ENCODE data around the gene MTUS2. TPM values are rescaled to one million over a fixed set of nuclear protein-coding genes. Genes with fewer than 3 reads are reported as not detected.

MTUS2 gene
- total RNA-seq, 1 donor from 2014 or later = 4.1 TPM

GRCh38 chr13:29422015-29422414 is 601.9 kb downstream of the MTUS2 start:
- Mint-ChIP-seq H3K4me1 (ENCODE audit: unreplicated experiment) (peaks cover 6% of the 10 kb centered on the region), H3K27ac (no peak overlapping the region), H3K9me3 (no peaks in the 10 kb centered on the region), H3K36me3 (no peaks in the 10 kb centered on the region), H3K27me3 (peaks cover 13% of the 10 kb centered on the region), H3K4me3 (no peak overlapping the region)
- DNase-seq (ENCODE audit: extremely low spot score, unreplicated experiment) = no peak
- TF ChIP-seq CTCF (conservative IDR thresholded peaks at IDR 0.05) = no peak

GRCh38 chr13:29423050-29423449 is 602.9 kb downstream of the MTUS2 start:
- no peak overlapping the region for H3K27ac Mint-ChIP-seq
- no peak for DNase-seq (ENCODE audit: extremely low spot score, unreplicated experiment)
- H3K27me3 Mint-ChIP-seq = peaks cover 20% of the 10 kb centered on the region
- TF ChIP-seq CTCF (conservative IDR thresholded peaks at IDR 0.05) = no peak
- H3K9me3 Mint-ChIP-seq = no peaks in the 10 kb centered on the region
- H3K4me1 Mint-ChIP-seq (ENCODE audit: unreplicated experiment) = peaks cover 6% of the 10 kb centered on the region
- no peak overlapping the region for H3K4me3 Mint-ChIP-seq
- no peaks in the 10 kb centered on the region for H3K36me3 Mint-ChIP-seq

DNA sequence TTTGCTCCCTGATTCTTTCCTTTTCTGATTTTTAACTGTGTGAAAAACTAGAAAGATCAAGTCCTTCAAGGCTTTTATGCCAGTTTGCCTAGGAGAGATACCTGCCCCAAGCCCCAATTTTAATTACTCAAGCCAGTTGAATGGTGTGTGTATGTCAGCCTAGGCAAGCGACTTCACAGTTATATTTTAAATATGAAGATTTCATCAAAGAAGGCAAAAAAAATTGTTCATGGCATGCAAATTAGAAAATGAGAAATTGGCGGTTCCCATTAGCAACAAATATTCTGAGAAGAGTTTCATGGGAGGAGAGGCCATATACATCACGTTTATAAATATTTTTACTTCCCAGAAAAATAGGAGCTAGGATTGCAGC is 607.8 kb downstream of the MTUS2 start:
- Mint-ChIP-seq H3K4me1 (ENCODE audit: unreplicated experiment) (peaks cover 18% of the 10 kb centered on the region), H3K27me3 (peaks cover 41% of the 10 kb centered on the region), H3K27ac (no peak overlapping the region), H3K4me3 (peak overlapping the region; percentile 96), H3K9me3 (no peaks in the 10 kb centered on the region), H3K36me3 (no peaks in the 10 kb centered on the region)
- no peak for TF ChIP-seq CTCF (conservative IDR thresholded peaks at IDR 0.05)
- DNase-seq (ENCODE audit: extremely low spot score, unreplicated experiment) = no peak

DNA sequence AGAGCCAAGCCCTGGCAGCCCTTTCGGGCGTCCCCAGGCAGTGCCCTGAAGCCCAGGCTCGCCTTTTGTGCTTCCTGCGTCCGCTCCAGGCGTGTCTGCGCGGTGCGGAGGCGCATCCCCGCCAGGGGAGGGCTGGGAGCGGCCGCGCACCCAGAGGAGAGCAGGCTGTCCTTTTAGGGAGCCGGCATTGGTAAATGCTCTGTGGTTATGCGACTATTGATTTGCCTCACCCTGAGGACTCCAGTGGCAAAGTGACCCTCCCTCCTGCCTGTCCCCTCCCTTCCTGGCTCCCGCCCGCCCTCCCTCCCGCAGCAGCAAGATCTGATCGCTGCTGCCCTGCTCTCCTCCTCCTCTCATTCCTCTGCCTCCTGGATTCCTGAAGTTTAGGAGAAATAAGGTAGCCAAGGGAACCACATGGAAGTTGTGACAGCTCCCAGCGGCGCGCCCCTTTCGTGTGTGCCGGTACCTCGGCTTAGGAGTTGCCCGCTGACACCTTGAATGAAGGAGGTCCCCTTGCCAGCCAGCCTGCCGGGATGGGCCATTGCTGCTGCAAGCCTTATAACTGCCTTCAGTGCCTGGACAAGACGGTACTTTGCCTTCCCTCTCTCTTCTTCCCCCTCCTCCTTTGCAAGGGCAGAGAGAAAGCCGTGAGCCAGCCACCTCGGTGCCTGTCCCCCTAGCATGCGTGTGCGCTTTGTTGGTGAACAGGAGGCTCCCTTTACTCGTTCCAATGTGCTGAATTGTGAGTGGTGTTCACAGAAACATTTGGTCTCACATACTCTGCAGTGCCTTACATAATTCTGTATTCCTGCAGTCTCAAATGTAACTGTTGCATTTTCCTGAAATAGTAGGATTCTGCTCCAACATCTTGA is 608.4 kb downstream of the MTUS2 start:
- peak; percentile 42 for TF ChIP-seq CTCF (conservative IDR thresholded peaks at IDR 0.05)
- H3K27ac Mint-ChIP-seq = peak overlapping the region; percentile 87
- peaks cover 20% of the 10 kb centered on the region for H3K4me1 Mint-ChIP-seq (ENCODE audit: unreplicated experiment)
- no peaks in the 10 kb centered on the region for H3K9me3 Mint-ChIP-seq
- H3K36me3 Mint-ChIP-seq = no peaks in the 10 kb centered on the region
- no peak for DNase-seq (ENCODE audit: extremely low spot score, unreplicated experiment)
- H3K27me3 Mint-ChIP-seq = peaks cover 41% of the 10 kb centered on the region
- peak overlapping the region; percentile 96 for H3K4me3 Mint-ChIP-seq

DNA sequence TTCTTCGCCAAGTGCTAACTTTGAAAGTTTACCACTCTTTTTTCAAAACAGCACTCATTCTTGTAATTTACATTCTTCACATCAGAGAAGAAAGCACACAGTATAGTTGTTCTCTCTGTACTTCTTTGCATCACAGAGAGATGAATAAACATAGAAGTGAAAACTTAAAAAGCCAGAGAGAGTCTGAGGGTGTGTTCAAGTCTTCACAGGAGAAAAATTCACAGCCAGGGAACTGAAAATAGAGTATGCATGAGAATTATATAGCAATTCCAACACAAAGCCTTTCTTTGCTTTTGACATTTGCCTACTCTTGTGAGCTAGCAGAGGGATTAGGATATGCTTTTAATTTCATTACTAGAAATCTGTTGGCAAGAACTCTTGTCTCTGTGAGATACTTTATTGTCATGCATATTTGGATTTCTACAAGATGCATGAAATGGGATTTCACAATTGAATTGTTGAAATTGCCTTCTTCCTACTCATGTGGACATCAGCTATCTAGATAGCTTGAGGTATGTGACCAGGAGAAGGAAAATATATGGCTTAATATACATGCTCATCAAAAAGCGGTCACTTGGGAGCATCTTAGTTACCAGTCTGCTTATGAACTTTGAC is 609.3 kb downstream of the MTUS2 start:
- peaks cover 21% of the 10 kb centered on the region for H3K4me1 Mint-ChIP-seq (ENCODE audit: unreplicated experiment)
- no peaks in the 10 kb centered on the region for H3K9me3 Mint-ChIP-seq
- H3K36me3 Mint-ChIP-seq = no peaks in the 10 kb centered on the region
- DNase-seq (ENCODE audit: extremely low spot score, unreplicated experiment) = no peak
- peak overlapping the region; percentile 87 for H3K27ac Mint-ChIP-seq
- peak overlapping the region; percentile 96 for H3K4me3 Mint-ChIP-seq
- H3K27me3 Mint-ChIP-seq = peaks cover 41% of the 10 kb centered on the region
- no peak for TF ChIP-seq CTCF (conservative IDR thresholded peaks at IDR 0.05)
